SK-N-SH treated with all-trans-retinoic acid at 6 μM for 48 hours (cell line): Measurements from ENCODE around the gene NRIP1.

Source experiments
- CREB5 ChIP-seq: fragments of 250-450 bp; sonication (Bioruptor Pico); IDR thresholded peaks from 2 replicates; pipeline ENCODE4 v1.5.1; 2020; ENCODE audit warnings: low read depth, mild to moderate bottlenecking, moderate library complexity
- ESRRG ChIP-seq: fragments of 250-450 bp; sonication (Bioruptor Pico); IDR thresholded peaks from 2 replicates; pipeline ENCODE4 v1.6.1; 2021; ENCODE audit warnings: mild to moderate bottlenecking
- POU6F1 ChIP-seq: fragments of 250-450 bp; sonication (Bioruptor Pico); IDR thresholded peaks from 2 replicates; pipeline ENCODE4 v1.8.0; 2021; ENCODE audit warnings: low read depth, mild to moderate bottlenecking, moderate library complexity, borderline replicate concordance
- ZNF8 ChIP-seq: fragments of 450-650 bp; formaldehyde crosslinking; IDR thresholded peaks from 2 replicates; pipeline ENCODE4 v1.5.0; 2020; ENCODE audit warnings: mild to moderate bottlenecking, moderate library complexity

DNA sequence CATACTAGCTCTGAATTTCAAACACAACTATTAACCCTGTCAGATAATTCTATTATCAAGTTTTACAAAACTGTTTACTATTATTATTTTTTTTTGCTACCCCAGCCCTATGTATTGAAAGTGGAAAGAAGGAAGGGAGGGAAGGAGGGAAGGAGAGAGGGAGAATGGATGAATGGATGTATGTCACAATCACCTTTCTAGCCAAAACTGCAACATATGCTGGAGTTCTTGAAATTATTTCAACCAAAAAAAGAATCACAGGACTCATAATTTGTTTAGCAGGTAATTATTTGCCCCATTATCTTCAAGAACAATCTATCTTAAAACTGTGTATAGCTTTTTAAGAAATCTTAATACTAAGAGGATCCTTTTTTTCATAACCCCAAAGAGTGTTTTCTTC is 5.4 kb downstream of the NRIP1 start:
- TF ChIP-seq ESRRG (no peak), CREB5 (CRISPR knock-in tag) (no peak), ZNF8 (no peak), POU6F1 (CRISPR knock-in tag) (no peak)
